HG03097 (cell line): ENCODE data around the gene CYSTM1.
A peak's percentile ranks its signal among the peaks of the same experiment; 100 is the strongest.
"Not testable (repeated sequence)": the region's sequence is repeated elsewhere in the genome, so short reads cannot be mapped to it uniquely, and the experiment has no call there.

Experiments
- ATAC-seq: cut with Tn5 transposase; IDR thresholded peaks from one replicate; pipeline ENCODE4 v1.9.1; 2021; ENCODE audit not compliant: unreplicated experiment, low FRiP score

CYSTM1 gene

GRCh38 chr5:140148508-140148907, 26.5 kb upstream of the CYSTM1 start:
- ATAC-seq, result no peak

GRCh38 chr5:140150201-140150600, 24.8 kb upstream of the CYSTM1 start:
- ATAC-seq, result no peak

- no peak for ATAC-seq
Observed at GRCh38 chr5:140151144-140152021, 23.6 kb upstream of the CYSTM1 start.

DNA sequence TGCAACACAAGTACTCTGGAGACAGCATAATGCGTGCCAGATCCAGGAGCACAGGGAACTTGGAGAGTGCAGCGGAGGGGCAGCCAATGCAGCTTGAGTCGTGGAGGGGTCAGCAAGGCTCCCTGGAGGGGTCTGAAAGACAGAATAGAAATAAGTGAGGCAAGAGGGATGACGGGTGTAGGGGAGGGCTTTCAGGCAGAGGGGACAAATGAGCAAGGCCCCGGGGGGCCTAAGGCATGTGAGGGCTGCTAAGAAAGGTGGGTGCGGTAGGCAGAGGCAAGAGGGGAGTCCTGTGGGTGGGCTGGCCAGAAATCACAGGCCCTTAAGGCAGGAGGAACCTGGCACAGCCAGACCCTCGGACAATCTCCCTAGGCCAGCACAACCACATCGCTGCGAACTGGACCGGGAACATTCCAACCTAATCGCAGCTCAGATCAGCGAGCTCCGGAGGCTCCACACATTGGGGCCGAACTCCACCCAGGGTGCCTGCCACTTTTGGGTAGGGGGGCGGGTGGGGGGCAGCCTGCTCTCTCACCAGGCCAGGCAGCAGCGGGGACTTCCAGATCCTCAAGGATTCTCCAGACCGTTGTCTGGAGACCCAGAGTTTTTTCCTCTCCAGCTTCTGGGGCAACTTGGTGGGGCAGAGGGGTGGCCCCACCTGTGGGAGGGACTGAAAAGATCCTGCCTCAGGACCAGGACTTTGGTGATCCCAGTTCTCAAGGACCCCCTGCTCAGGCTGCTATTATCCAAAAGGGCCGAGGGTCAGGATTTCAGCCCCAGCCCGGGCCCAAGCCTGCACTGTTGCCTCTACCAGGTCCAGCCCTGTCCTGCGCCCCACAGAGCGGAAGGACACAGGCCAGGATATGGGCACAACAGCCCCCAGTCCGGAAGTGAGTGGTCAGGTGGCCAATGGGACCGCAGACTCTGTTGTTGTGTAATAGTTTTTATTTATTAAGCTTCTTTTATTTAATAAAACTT, 22.7 kb upstream of the CYSTM1 start:
- no peak for ATAC-seq

DNA sequence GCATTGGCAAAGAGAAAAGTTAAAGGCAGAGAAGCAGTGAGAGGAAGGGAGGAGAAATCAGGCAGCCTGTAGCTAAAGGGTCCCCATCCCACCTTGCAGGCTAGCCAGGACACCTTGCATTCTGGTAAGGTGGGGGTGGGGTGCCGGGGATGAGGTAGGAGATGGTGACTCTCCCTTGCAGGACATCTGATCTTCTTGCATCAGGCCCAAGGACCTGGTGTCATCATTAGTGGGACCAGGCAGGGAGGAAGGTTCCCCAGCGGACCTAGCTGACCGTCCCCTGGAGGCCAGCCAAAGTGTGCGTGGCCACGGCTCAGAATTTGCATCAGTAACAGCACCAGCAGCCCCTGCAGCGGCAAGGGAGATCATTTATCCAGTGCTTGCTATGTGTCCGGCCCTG, 21.7 kb upstream of the CYSTM1 start:
- ATAC-seq, result no peak

GRCh38 chr5:140153905-140154304, 21.1 kb upstream of the CYSTM1 start:
- no peak for ATAC-seq

DNA sequence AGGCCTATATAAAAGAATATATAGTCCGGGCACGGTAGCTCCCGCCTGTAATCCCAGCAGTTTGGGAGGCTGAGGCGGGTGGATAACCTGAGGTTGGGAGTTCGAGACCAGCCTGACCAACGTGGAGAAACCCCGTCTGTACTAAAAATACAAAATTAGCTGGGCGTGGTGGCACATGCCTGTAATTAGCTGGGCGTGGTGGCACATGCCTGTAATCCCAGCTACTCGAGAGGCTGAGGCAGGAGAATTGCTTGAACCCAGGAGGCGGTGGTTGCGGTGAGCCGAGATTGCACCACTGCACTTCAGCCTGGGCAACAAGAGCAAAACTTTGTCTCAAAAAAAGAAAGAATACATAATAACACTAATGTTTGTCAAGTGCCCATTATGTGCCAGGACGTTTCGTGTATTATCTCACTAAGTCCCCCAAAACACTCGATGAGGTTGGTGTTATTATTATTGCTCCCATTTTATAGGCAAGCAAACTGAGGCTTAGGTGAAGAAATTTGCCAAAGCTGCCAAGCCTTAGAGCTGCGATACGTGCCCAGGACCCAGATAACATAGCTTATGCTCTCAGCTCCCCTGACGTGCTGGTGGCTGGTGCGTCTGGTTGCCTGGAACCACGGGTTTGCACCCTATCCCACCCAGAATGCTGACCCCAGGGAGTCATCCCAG, 20.1 kb upstream of the CYSTM1 start:
- not testable (repeated sequence) for ATAC-seq

DNA sequence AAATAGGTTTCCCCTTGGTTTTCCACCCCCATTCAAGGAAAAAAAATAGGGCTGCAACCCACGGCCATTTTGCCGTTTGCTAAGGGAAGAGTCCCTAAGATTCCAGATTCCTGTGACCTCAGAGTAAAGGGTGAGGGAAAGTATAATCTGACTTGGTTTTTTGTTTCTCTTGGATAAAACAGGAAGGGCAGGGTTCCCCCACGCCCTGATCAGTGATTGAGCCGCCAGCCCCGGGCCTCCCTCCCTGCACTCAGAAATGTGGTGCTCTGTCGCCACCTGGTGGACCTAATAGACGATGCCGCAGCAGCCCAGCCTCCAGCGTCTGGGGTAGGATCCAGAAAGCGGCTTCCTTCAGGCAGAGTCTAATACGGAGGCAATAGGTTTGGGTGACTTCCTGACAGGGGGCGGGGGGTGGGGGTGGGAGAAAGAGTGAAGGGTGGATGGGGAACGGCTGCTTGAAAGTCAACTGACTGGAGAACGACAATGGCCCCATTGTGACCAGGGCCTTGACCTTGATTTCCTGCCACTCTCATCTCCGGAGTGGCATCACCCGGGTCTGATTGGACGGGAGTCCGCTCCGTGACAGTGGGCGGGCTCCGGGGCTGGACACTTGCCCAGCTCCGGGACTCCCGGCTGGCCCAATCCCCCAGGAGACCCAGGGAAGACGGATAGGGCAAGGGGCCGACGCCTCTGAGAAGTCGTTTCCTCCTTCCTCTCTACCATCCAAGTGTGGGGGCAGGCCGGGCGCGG, 17.8 kb upstream of the CYSTM1 start:
- peak; percentile 83 for ATAC-seq

GRCh38 chr5:140159014-140159927, 15.7 kb upstream of the CYSTM1 start:
- no peak for ATAC-seq

DNA sequence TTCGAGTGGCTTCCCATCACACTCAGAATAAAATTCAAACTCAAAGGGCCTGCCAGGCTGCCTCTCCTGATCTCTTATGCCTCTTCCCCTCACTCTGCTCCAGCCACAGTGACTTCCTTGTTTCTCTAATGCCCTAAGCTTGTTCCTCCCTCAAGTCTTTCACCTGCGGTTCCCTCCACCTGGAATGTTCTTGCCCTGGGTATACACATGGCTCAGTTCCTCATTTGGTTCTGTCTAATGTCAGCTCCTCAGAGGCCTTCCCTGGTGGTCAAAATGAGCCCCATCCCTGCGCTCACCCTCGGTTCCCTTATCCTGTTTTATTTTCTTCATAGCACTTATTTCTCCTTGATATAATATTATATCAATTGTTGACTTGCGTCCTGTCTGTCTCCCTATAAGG, 12.7 kb upstream of the CYSTM1 start:
- no peak for ATAC-seq

- ATAC-seq, result no peak
Observed at GRCh38 chr5:140162781-140163180, 12.2 kb upstream of the CYSTM1 start.

DNA sequence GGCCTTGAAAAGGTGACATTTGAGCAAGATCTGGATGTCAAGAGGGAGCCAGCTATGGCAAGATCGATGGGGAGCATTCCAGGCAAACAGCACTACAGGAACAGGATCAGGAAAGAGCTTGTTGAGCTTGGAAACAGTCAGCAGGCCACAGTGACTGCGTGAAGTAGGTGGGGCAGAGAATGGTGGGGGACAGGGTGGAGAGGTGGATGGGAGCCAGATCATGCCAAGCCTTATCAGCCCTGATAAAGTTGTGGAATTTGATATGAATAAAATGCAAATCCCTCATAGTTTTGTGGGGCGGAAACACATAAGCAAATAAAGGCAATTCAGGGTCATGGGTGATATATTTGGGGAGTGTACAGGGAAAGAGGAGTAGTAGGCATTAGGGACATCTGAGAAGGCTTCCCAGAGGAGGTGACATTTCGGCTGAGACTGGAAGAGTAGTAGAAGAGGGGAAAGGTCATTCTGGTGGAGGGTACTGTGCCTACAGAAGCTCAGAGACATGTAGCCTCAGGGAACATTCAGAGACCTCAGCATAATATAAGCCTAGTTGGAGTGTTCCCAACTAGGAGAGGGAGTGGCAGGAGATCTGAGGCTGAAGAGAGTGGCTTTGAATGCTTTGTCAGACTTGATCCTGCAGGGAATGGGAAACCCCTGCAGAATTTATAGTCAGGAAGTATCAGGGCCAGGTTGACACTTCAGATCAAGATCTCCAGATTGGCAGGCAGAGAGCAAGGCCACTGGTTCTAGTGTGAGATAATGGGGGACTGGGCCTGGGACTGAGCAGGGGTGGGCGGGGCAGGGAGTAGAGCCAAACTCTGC, 9.7 kb upstream of the CYSTM1 start:
- ATAC-seq, result no peak

DNA sequence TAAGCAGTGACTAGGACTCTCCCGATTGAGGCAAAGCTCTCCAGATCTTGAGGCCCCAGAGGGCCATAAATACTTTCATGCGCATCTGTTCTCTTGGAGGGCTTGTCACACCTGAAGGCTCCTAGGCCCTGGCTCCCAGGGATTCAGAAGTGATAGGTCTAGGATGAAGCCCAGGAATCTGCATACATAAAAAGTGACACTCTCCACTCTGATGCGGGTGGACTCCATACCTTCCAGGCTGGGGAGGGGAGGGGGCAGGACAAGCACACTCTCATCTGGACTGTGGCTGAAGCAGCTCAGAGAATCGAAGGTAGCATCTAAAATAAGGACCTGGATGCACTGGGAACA, 9.1 kb upstream of the CYSTM1 start:
- no peak for ATAC-seq

DNA sequence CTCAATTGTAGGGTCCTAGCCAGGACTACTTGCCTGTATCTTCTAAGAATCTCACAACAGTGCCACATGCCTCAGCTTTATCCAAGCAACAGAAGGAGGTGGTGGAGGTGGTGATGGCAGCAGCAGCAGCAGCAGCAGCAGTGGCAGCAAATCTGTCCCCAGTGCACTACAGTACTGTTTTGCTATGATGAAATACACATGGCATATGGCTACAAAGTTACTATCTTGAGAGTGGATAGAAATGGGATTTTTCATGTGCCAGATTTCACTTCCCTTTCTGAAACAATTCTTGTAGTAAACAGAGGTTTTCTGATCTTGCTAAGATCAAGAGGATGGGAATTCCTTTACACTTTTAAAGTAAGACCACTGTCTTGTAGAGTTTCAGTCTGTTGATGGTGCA, 8.1 kb upstream of the CYSTM1 start:
- no peak for ATAC-seq

DNA sequence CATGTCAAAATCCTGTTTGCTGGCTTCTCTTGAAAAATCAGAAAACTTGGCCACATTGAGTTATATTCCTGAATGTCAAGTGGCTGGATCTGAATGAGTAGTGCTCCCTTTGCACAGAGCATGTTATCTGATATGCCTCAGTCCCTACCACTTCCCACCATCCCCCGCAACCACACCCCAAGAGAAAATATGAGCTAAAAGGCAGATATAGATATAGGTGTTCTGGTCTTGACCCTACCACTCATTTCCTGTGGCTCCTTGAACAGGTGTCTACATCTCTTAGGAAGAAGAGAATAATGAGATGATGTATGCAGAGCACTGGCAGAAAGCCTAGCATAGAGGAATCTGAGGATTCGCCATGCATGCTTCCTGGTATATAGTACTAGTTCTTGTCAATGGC, 6.6 kb upstream of the CYSTM1 start:
- ATAC-seq, result no peak

DNA sequence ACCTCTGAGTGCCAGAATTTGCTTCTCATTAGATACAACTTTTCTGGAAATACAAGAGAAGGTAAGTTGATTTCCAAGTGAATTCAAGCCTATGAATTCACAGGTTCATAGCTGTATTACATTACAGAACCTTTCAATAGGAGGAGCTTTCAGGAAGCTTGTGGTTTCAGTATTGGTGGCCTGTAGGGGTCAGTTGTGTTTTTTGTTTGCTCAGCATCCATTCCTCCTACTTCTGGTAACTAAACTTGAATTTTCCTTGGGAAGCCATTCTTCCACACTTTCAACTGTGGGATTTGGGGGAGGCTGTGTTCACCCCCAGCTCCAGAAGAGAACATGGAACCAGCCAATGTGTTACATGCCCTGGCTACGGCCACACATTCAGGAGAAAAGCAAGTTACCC, 5.6 kb upstream of the CYSTM1 start:
- no peak for ATAC-seq

GRCh38 chr5:140172483-140172882, 2.5 kb upstream of the CYSTM1 start:
- ATAC-seq, result no peak

DNA sequence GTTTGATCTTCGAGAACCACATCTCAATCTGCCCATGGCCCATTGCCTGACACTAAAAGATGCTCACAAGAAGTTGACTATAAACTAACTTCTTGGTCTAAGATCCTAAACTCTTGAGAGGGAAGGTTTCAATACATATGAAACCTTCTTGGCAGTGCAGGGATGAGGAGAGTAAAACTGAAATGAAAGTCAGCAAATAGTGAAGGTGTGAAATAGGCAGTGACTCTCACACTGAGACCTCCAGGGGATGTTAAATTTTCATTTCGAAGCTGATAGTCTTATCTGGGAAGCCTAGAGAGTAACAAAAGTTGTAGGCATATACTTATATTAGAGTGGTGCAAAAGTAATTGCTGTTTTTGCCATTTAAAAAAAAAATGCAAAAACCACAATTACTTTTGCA, 974 bp upstream of the CYSTM1 start:
- ATAC-seq, result no peak
